OCI-LY1 (cell line): Measurements from ENCODE around the gene BMP15.

Experiments used
- H2AFZ ChIP-seq: fragments of 200-600 bp; sonication (generic), shearing (Covaris generic); 2 replicates; pipeline ENCODE4 v1.6.0; 2014; ENCODE audit warnings: antibody characterized with exemption, mild to moderate bottlenecking, low read length
- H3F3A ChIP-seq: fragments of 200-600 bp; sonication (generic), shearing (Covaris generic); 2 replicates; pipeline ENCODE4 v1.6.0; 2014; ENCODE audit warnings: mild to moderate bottlenecking, antibody characterized with exemption, low read length, moderate library complexity; ENCODE audit not compliant: insufficient read depth
- H3K27ac ChIP-seq: fragments of 200-600 bp; sonication (generic); 2 replicates; pipeline ENCODE4 v1.5.1; 2014; ENCODE audit warnings: low read length, mixed run types, mild to moderate bottlenecking, low read depth; ENCODE audit not compliant: poor library complexity, severe bottlenecking
- H3K27me3 ChIP-seq: fragments of 200-600 bp; sonication (generic); 2 replicates; pipeline ENCODE4 v1.6.0; 2014; ENCODE audit warnings: antibody characterized with exemption, mild to moderate bottlenecking, low read length, moderate library complexity; ENCODE audit not compliant: insufficient read depth
- H3K36me3 ChIP-seq: fragments of 200-600 bp; sonication (generic); 2 replicates; pipeline ENCODE4 v1.6.1; 2014; ENCODE audit warnings: mild to moderate bottlenecking, antibody characterized with exemption, low read length, moderate library complexity, mixed read lengths; ENCODE audit not compliant: insufficient read depth
- H3K4me1 ChIP-seq: fragments of 200-600 bp; sonication (generic); 2 replicates; pipeline ENCODE4 v1.5.1; 2014; ENCODE audit warnings: mild to moderate bottlenecking, low read length, moderate library complexity; ENCODE audit not compliant: insufficient read depth, severe bottlenecking
- H3K4me2 ChIP-seq: fragments of 200-600 bp; sonication (generic), shearing (Covaris generic); 2 replicates; pipeline ENCODE4 v1.6.1; 2014; ENCODE audit warnings: low read length
- H3K4me3 ChIP-seq: fragments of 200-600 bp; sonication (generic); 2 replicates; pipeline ENCODE4 v1.5.1; 2014; ENCODE audit warnings: low read length, low read depth, mild to moderate bottlenecking, mixed read lengths; ENCODE audit not compliant: poor library complexity, severe bottlenecking
- H3K79me2 ChIP-seq: fragments of 200-600 bp; shearing (Covaris generic); 2 replicates; pipeline ENCODE4 v1.6.1; 2016; ENCODE audit warnings: mixed run types, low read length, mixed read lengths; ENCODE audit not compliant: insufficient read depth
- H3K9ac ChIP-seq: fragments of 200-600 bp; sonication (generic), shearing (Covaris generic); 2 replicates; pipeline ENCODE4 v1.6.1; 2014; ENCODE audit warnings: mild to moderate bottlenecking, low read length, mixed read lengths
- H3K9me2 ChIP-seq: fragments of 200-600 bp; sonication (generic), shearing (Covaris generic); 2 replicates; pipeline ENCODE4 v1.6.1; 2014; ENCODE audit warnings: low read depth, mild to moderate bottlenecking, low read length, mixed read lengths
- H3K9me3 ChIP-seq: fragments of 200-600 bp; shearing (Covaris generic); 2 replicates; pipeline ENCODE4 v1.6.1; 2014; ENCODE audit warnings: low read length, mixed read lengths
- H4K20me1 ChIP-seq: fragments of 200-600 bp; sonication (generic), shearing (Covaris generic); 2 replicates; pipeline ENCODE4 v1.6.0; 2016; ENCODE audit warnings: mild to moderate bottlenecking, low read length; ENCODE audit not compliant: insufficient read depth
- EZH2 ChIP-seq: fragments of 200-600 bp; sonication (generic), shearing (Covaris generic); IDR thresholded peaks from 2 replicates; pipeline ENCODE4 v1.8.0; 2017; ENCODE audit warnings: borderline replicate concordance, mixed run types, mild to moderate bottlenecking, antibody characterized with exemption, low read length, moderate library complexity, mixed read lengths
- TF ChIP-seq, protein P1 (sequence below): fragments of 200-600 bp; sonication (generic), shearing (Covaris generic); IDR thresholded peaks from 2 replicates; pipeline ENCODE4 v1.5.1; 2017; ENCODE audit warnings: mild to moderate bottlenecking, antibody characterized with exemption, low read length, moderate library complexity, mixed read lengths

The BMP15 gene

DNA sequence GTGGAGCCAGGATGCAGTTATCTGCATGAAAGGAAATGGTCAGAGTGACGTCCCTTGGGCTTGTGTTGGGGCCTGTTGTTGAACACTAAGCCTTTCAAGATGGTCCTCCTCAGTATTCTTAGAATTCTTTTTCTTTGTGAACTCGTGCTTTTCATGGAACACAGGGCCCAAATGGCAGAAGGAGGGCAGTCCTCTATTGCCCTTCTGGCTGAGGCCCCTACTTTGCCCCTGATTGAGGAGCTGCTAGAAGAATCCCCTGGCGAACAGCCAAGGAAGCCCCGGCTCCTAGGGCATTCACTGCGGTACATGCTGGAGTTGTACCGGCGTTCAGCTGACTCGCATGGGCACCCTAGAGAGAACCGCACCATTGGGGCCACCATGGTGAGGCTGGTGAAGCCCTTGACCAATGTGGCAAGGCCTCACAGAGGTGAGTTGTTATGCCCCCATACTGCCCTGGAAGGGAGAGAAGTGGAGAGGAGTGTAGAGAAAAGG is at the start of gene BMP15:
Gene BMP15 (plus strand): TSS at position 51 of the 492 bp plus-strand sequence. CDS start 49 bp downstream, at position 100.
- Histone ChIP-seq H3F3A (no peaks in the 10 kb centered on the region), H4K20me1 (no peaks in the 10 kb centered on the region), H3K36me3 (no peaks in the 10 kb centered on the region), H3K27ac (no peak within 1 kb of the TSS), H3K9ac (no peak within 1 kb of the TSS), H3K4me2 (no peak within 1 kb of the TSS), H3K4me3 (no peak within 1 kb of the TSS), H3K9me3 (no peaks in the 10 kb centered on the region), H2AFZ (no peak within 1 kb of the TSS), H3K9me2 (no peaks in the 10 kb centered on the region), H3K27me3 (no peaks in the 10 kb centered on the region), H3K4me1 (no peaks in the 10 kb centered on the region), H3K79me2 (no peaks in the 10 kb centered on the region)
- TF ChIP-seq, protein P1, sequence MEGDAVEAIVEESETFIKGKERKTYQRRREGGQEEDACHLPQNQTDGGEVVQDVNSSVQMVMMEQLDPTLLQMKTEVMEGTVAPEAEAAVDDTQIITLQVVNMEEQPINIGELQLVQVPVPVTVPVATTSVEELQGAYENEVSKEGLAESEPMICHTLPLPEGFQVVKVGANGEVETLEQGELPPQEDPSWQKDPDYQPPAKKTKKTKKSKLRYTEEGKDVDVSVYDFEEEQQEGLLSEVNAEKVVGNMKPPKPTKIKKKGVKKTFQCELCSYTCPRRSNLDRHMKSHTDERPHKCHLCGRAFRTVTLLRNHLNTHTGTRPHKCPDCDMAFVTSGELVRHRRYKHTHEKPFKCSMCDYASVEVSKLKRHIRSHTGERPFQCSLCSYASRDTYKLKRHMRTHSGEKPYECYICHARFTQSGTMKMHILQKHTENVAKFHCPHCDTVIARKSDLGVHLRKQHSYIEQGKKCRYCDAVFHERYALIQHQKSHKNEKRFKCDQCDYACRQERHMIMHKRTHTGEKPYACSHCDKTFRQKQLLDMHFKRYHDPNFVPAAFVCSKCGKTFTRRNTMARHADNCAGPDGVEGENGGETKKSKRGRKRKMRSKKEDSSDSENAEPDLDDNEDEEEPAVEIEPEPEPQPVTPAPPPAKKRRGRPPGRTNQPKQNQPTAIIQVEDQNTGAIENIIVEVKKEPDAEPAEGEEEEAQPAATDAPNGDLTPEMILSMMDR = no peak
- no peak for TF ChIP-seq EZH2

GRCh38 chrX:50863471-50863870 is 47.1 kb upstream of the BMP15 start:
- H3K9ac ChIP-seq = no peak overlapping the region
- H3K27me3 ChIP-seq = no peaks in the 10 kb centered on the region
- H2AFZ ChIP-seq = no peak overlapping the region
- TF ChIP-seq, protein P1 = no peak
- TF ChIP-seq EZH2 = no peak
- H3K36me3 ChIP-seq = no peaks in the 10 kb centered on the region
- no peaks in the 10 kb centered on the region for H3K9me3 ChIP-seq
- H3K79me2 ChIP-seq = no peaks in the 10 kb centered on the region
- no peaks in the 10 kb centered on the region for H3K4me1 ChIP-seq
- H3F3A ChIP-seq = no peaks in the 10 kb centered on the region
- no peaks in the 10 kb centered on the region for H4K20me1 ChIP-seq
- H3K9me2 ChIP-seq = no peaks in the 10 kb centered on the region
- H3K4me2 ChIP-seq = no peak overlapping the region
- no peak overlapping the region for H3K27ac ChIP-seq
- H3K4me3 ChIP-seq = no peak overlapping the region

GRCh38 chrX:50865311-50865710 is 45.2 kb upstream of the BMP15 start:
- no peak overlapping the region for H3K4me2 ChIP-seq
- H3K9me3 ChIP-seq = no peaks in the 10 kb centered on the region
- TF ChIP-seq, protein P1 = no peak
- TF ChIP-seq EZH2 = no peak
- H2AFZ ChIP-seq = no peak overlapping the region
- no peak overlapping the region for H3K27ac ChIP-seq
- H3F3A ChIP-seq = no peaks in the 10 kb centered on the region
- no peaks in the 10 kb centered on the region for H3K79me2 ChIP-seq
- H3K4me1 ChIP-seq = no peaks in the 10 kb centered on the region
- no peaks in the 10 kb centered on the region for H3K9me2 ChIP-seq
- no peak overlapping the region for H3K9ac ChIP-seq
- no peaks in the 10 kb centered on the region for H3K27me3 ChIP-seq
- H4K20me1 ChIP-seq = no peaks in the 10 kb centered on the region
- H3K36me3 ChIP-seq = no peaks in the 10 kb centered on the region
- no peak overlapping the region for H3K4me3 ChIP-seq
